Common myeloid progenitor, CD34-positive (primary cell): ENCODE results near the gene PTPN23.

Experiments
- CTCF ChIA-PET: fragments of 350-600 bp; sonication (Branson Sonifier 250); formaldehyde crosslinking; loops from one replicate; lab custom pipeline; 2021; ENCODE audit warnings: antibody characterized with exemption; lab: Charles Lee
- POLR2A ChIA-PET: fragments of 350-600 bp; sonication (Branson Sonifier 250); formaldehyde crosslinking; loops from one replicate; lab custom pipeline; 2021; ENCODE audit warnings: antibody characterized with exemption; lab: Charles Lee
- DNase-seq, 3 donors: peaks; one replicate each; pipeline versions ENCODE4 v3.0.0 to v3.0.0-alpha.2; 2013
- H3K27ac ChIP-seq, 2 experiments: 1 replicate in 1 of 2; 2 replicates in 1 of 2; pipeline ENCODE4 v1.7.0; 2013; ENCODE audit warnings: inconsistent platforms in 2 of 2, low read length in 2 of 2, mild to moderate bottlenecking in 2 of 2, low read depth in 1 of 2, moderate library complexity in 1 of 2; ENCODE audit not compliant: severe bottlenecking in 2 of 2, insufficient read depth in 1 of 2, poor library complexity in 1 of 2
- H3K27me3 ChIP-seq, 5 experiments: replicated peaks in 2 of 5; 1 replicate in 3 of 5; 2 replicates in 2 of 5; pipeline versions ENCODE4 v1.6.1 to v1.7.0; 2013; ENCODE audit warnings: low read length in 4 of 5, mild to moderate bottlenecking in 2 of 5, moderate library complexity in 2 of 5, inconsistent platforms in 1 of 5; ENCODE audit not compliant: insufficient read depth in 5 of 5, control insufficient read depth in 4 of 5
- H3K36me3 ChIP-seq, 4 experiments: 1 replicate in 2 of 4; 2 replicates in 2 of 4; pipeline versions ENCODE4 v1.6.1 to v1.7.0; 2013; ENCODE audit warnings: low read length in 3 of 4, control low read depth in 1 of 4, mild to moderate bottlenecking in 1 of 4; ENCODE audit not compliant: control insufficient read depth in 4 of 4, insufficient read depth in 4 of 4
- H3K4me1 ChIP-seq, 4 experiments: 1 replicate in 3 of 4; 2 replicates in 1 of 4; pipeline versions ENCODE4 v1.6.1 to v1.7.1; 2013; ENCODE audit warnings: low read length in 3 of 4, mild to moderate bottlenecking in 3 of 4, control low read depth in 1 of 4, inconsistent platforms in 1 of 4, moderate library complexity in 1 of 4; ENCODE audit not compliant: control insufficient read depth in 4 of 4, insufficient read depth in 4 of 4; ENCODE audit errors: control extremely low read depth in 1 of 4
- H3K4me3 ChIP-seq, 7 experiments: 1 replicate in 4 of 7; 2 replicates in 3 of 7; pipeline versions ENCODE4 v1.5.1 to v1.7.0; 2013; ENCODE audit warnings: mild to moderate bottlenecking in 7 of 7, low read length in 6 of 7, moderate library complexity in 6 of 7, inconsistent platforms in 2 of 7, low read depth in 2 of 7, control low read depth in 1 of 7; ENCODE audit not compliant: insufficient read depth in 4 of 7, control insufficient read depth in 1 of 7; ENCODE audit errors: extremely low read depth in 1 of 7
- H3K9me3 ChIP-seq, 5 experiments: 1 replicate in 4 of 5; 2 replicates in 1 of 5; pipeline versions ENCODE4 v1.6.1 to v1.7.1; 2013; ENCODE audit warnings: low read length in 4 of 5, mild to moderate bottlenecking in 2 of 5, inconsistent platforms in 1 of 5, low read depth in 1 of 5, moderate library complexity in 1 of 5; ENCODE audit not compliant: control insufficient read depth in 4 of 5, insufficient read depth in 2 of 5; ENCODE audit errors: control extremely low read depth in 1 of 5
- WGBS: methylation state at CpG from one replicate; pipeline ENCODE4 v1.1.5; 2013; ENCODE audit not compliant: insufficient coverage; 5-methylcytosine and 5-hydroxymethylcytosine counted together

Gene PTPN23

GRCh38 chr3:47342812-47343211 lies 38.0 kb upstream of the PTPN23 start:
- DNase-seq, result no peak
- peaks cover 10 to 69% (median 31%) of the 10 kb centered on the region in 4 experiments for H3K36me3 ChIP-seq
- ChIA-PET CTCF (interaction anchor here (2.1 kb wide), 1 partner anchor 19 kb away, joined by 6 read pairs; no protein-coding TSS in a partner anchor), POLR2A (no interaction called here)
- H3K27ac ChIP-seq, result no peak overlapping the region
- H3K9me3 ChIP-seq, result no peaks in the 10 kb centered on the region
- H3K4me3 ChIP-seq, result no peak overlapping the region
- H3K4me1 ChIP-seq, result peaks cover 2 to 33% (median 24%) of the 10 kb centered on the region in 4 experiments
- H3K27me3 ChIP-seq, result no peaks in the 10 kb centered on the region

- no peak for DNase-seq
- 95% methylated on average over 17 of the region's 17 CpGs for WGBS
- CTCF ChIA-PET, result interaction anchor here (1.0 to 2.1 kb wide), 4 partner anchors 13 to 92 kb away, joined by 3 to 6 read pairs (median 4); no protein-coding TSS in a partner anchor
- no peaks in the 10 kb centered on the region for H3K9me3 ChIP-seq
- POLR2A ChIA-PET, result interaction anchor here (0.7 kb wide), 1 partner anchor 327 kb away, joined by 3 read pairs; no protein-coding TSS in a partner anchor
- no peak overlapping the region for H3K27ac ChIP-seq
- H3K4me3 ChIP-seq, result no peak overlapping the region
- peaks cover 2 to 34% (median 24%) of the 10 kb centered on the region in 4 experiments for H3K4me1 ChIP-seq
- H3K27me3 ChIP-seq, result no peaks in the 10 kb centered on the region
- H3K36me3 ChIP-seq, result peaks cover 10 to 62% (median 28%) of the 10 kb centered on the region in 4 experiments
Measured at GRCh38 chr3:47343471-47343971, 37.3 kb upstream of the PTPN23 start.

GRCh38 chr3:47344971-47345370 lies 35.9 kb upstream of the PTPN23 start:
- no peaks in the 10 kb centered on the region for H3K27me3 ChIP-seq
- H3K4me1 ChIP-seq, result peaks cover 2 to 34% (median 24%) of the 10 kb centered on the region in 4 experiments
- ChIA-PET POLR2A (no interaction called here), CTCF (interaction anchor here (1.5 kb wide), 1 partner anchor 94 kb away, joined by 4 read pairs; no protein-coding TSS in a partner anchor)
- no peaks in the 10 kb centered on the region for H3K9me3 ChIP-seq
- 31% methylated on average over 6 of the region's 6 CpGs for WGBS
- H3K27ac ChIP-seq, result no peak overlapping the region
- H3K4me3 ChIP-seq, result no peak overlapping the region
- peak in 2 of 3 donors; percentile 14 to 40 for DNase-seq
- H3K36me3 ChIP-seq, result peaks cover 8 to 53% (median 22%) of the 10 kb centered on the region in 4 experiments

GRCh38 chr3:47347217-47347801 lies 33.5 kb upstream of the PTPN23 start:
- POLR2A ChIA-PET, result no interaction called here
- CTCF ChIA-PET, result interaction anchor here (0.9 to 1.4 kb wide), 2 partner anchors 20 to 24 kb away, joined by 3 read pairs; no protein-coding TSS in a partner anchor
- no peaks in the 10 kb centered on the region for H3K27me3 ChIP-seq
- WGBS, result 0% methylated on average over 2 of the region's 4 CpGs
- H3K36me3 ChIP-seq, result peaks cover 4 to 42% (median 13%) of the 10 kb centered on the region in 4 experiments
- peaks cover 2 to 34% (median 24%) of the 10 kb centered on the region in 4 experiments for H3K4me1 ChIP-seq
- no peaks in the 10 kb centered on the region for H3K9me3 ChIP-seq
- peak overlapping the region in 3 of 7 experiments; percentile 4 to 33 (median 21) for H3K4me3 ChIP-seq
- H3K27ac ChIP-seq, result peak overlapping the region in 1 of 2 experiments; percentile 20
- DNase-seq, result peak; percentile 53 to 74 (median 66)

GRCh38 chr3:47348411-47349154 lies 32.2 kb upstream of the PTPN23 start:
- Histone ChIP-seq H3K36me3 (peaks cover 4 to 29% (median 7%) of the 10 kb centered on the region in 4 experiments), H3K27ac (no peak overlapping the region), H3K4me1 (peaks cover 2 to 34% (median 24%) of the 10 kb centered on the region in 4 experiments), H3K9me3 (no peaks in the 10 kb centered on the region), H3K4me3 (no peak overlapping the region), H3K27me3 (no peaks in the 10 kb centered on the region)
- DNase-seq, result no peak
- POLR2A ChIA-PET, result no interaction called here
- 100% methylated on average over 5 of the region's 5 CpGs for WGBS
- CTCF ChIA-PET, result interaction anchor here (1.2 kb wide), 1 partner anchor 21 kb away, joined by 5 read pairs; no protein-coding TSS in a partner anchor

GRCh38 chr3:47355010-47355409 lies 25.8 kb upstream of the PTPN23 start:
- no peak for DNase-seq
- Histone ChIP-seq H3K4me1 (no peaks in the 10 kb centered on the region), H3K9me3 (peaks cover 0 to 13% (median 7%) of the 10 kb centered on the region in 5 experiments), H3K27me3 (no peaks in the 10 kb centered on the region), H3K4me3 (no peak overlapping the region), H3K36me3 (no peaks in the 10 kb centered on the region), H3K27ac (no peak overlapping the region)
- ChIA-PET CTCF (interaction anchor here (1.7 kb wide), 1 partner anchor 31 kb away, joined by 5 read pairs; no protein-coding TSS in a partner anchor), POLR2A (no interaction called here)
- WGBS, result 100% methylated on average over 3 of the region's 3 CpGs
